ENCODE results near the gene FBLN2.

FBLN2 gene

GRCh38 chr3:13564751-13565560 is 16.0 kb downstream of the FBLN2 start:
- TF ChIP-seq CTCF (IDR thresholded peaks at IDR 0.05; ENCODE audit: low read depth, low read length): no peak
- H3K4me3 ChIP-seq (ENCODE audit: low read depth, low read length): no peak overlapping the region

- no peak for TF ChIP-seq CTCF (IDR thresholded peaks at IDR 0.05; ENCODE audit: low read depth, low read length)
- H3K4me3 ChIP-seq (ENCODE audit: low read depth, low read length): no peak overlapping the region
Observed at GRCh38 chr3:13565581-13566452, 16.9 kb downstream of the FBLN2 start.

GRCh38 chr3:13566453-13566748 is 17.5 kb downstream of the FBLN2 start:
- no peak overlapping the region for H3K4me3 ChIP-seq (ENCODE audit: low read depth, low read length)
- no peak for TF ChIP-seq CTCF (IDR thresholded peaks at IDR 0.05; ENCODE audit: low read depth, low read length)

- no peak overlapping the region for H3K4me3 ChIP-seq (ENCODE audit: low read depth, low read length)
- TF ChIP-seq CTCF (IDR thresholded peaks at IDR 0.05; ENCODE audit: low read depth, low read length): no peak
Observed at GRCh38 chr3:13566769-13567310, 17.9 kb downstream of the FBLN2 start.

- no peak overlapping the region for H3K4me3 ChIP-seq (ENCODE audit: low read depth, low read length)
Observed at GRCh38 chr3:13567684-13568514, 19.0 kb downstream of the FBLN2 start.

GRCh38 chr3:13568515-13569028 is 19.6 kb downstream of the FBLN2 start:
- TF ChIP-seq CTCF (IDR thresholded peaks at IDR 0.05; ENCODE audit: low read depth, low read length): no peak
- no peak overlapping the region for H3K4me3 ChIP-seq (ENCODE audit: low read depth, low read length)

More at GRCh38 chr3:13567684-13568514, 19.0 kb downstream of the FBLN2 start:
- TF ChIP-seq CTCF (IDR thresholded peaks at IDR 0.05; ENCODE audit: low read depth, low read length): no peak
